WTC11 (cell line): ENCODE results near the gene XAGE2. TPM values are rescaled to one million over a fixed set of nuclear protein-coding genes. Genes with fewer than 3 reads are reported as not detected.

Experiments used
- ATAC-seq: fragments of 200-7000 bp; cut with Tn5 transposase; 2 replicates; pipeline ENCODE4 v1.10.0; 2021; ENCODE audit warnings: mild to moderate bottlenecking, moderate library complexity
- CTCF ChIA-PET: fragments of 300-600 bp; sonication (Branson Sonifier 250); formaldehyde crosslinking; loops from one replicate; lab custom pipeline; 2021; ENCODE audit warnings: antibody characterized with exemption; lab: Charles Lee
- POLR2A ChIA-PET: fragments of 350-600 bp; sonication (Branson Sonifier 250); formaldehyde crosslinking; loops from one replicate; lab custom pipeline; 2021; ENCODE audit warnings: antibody characterized with exemption; lab: Charles Lee
- DNase-seq: peaks from one replicate; pipeline ENCODE4 v3.0.0; 2021; ENCODE audit warnings: low spot score
- H3K27ac Mint-ChIP-seq: 2 replicates; pipeline ENCODE4 v1.8.0; 2021; ENCODE audit warnings: mixed read lengths
- H3K27me3 Mint-ChIP-seq: 2 replicates; pipeline ENCODE4 v1.8.0; 2021; ENCODE audit warnings: low read depth, mild to moderate bottlenecking, moderate library complexity, mixed read lengths
- H3K36me3 Mint-ChIP-seq: 2 replicates; pipeline ENCODE4 v1.8.0; 2021; ENCODE audit warnings: mixed read lengths
- H3K4me1 Mint-ChIP-seq: 2 replicates; pipeline ENCODE4 v1.8.0; 2022; ENCODE audit warnings: mixed read lengths
- H3K4me3 Mint-ChIP-seq: 2 replicates; pipeline ENCODE4 v1.8.0; 2021; ENCODE audit warnings: mild to moderate bottlenecking, moderate library complexity, mixed read lengths
- H3K9me3 Mint-ChIP-seq: 2 replicates; pipeline ENCODE4 v1.8.0; 2021; ENCODE audit warnings: mixed read lengths
- ARID4B ChIP-seq: sonication (generic); formaldehyde crosslinking; IDR thresholded peaks from 2 replicates; pipeline ENCODE4 v1.8.0; 2023; ENCODE audit warnings: missing genetic modification reagents, mild to moderate bottlenecking, borderline replicate concordance
- CREB1 ChIP-seq: sonication (generic); formaldehyde crosslinking; IDR thresholded peaks from 2 replicates; pipeline ENCODE4 v1.8.0; 2023; ENCODE audit warnings: mild to moderate bottlenecking, missing genetic modification reagents
- FOXJ3 ChIP-seq: sonication (generic); formaldehyde crosslinking; IDR thresholded peaks from 2 replicates; pipeline ENCODE4 v1.9.0; 2021; ENCODE audit warnings: missing genetic modification reagents, mild to moderate bottlenecking, borderline replicate concordance
- FOXK1 ChIP-seq: sonication (generic); formaldehyde crosslinking; IDR thresholded peaks from 2 replicates; pipeline ENCODE4 v1.8.0; 2022; ENCODE audit warnings: mild to moderate bottlenecking, moderate library complexity, missing genetic modification reagents
- IRF2 ChIP-seq: sonication (generic); formaldehyde crosslinking; IDR thresholded peaks from 2 replicates; pipeline ENCODE4 v1.8.0; 2022; ENCODE audit warnings: low read depth, missing genetic modification reagents, borderline replicate concordance
- JUN ChIP-seq: sonication (generic); formaldehyde crosslinking; IDR thresholded peaks from 2 replicates; pipeline ENCODE4 v1.8.0; 2023; ENCODE audit warnings: mild to moderate bottlenecking, missing genetic modification reagents
- MAX ChIP-seq: sonication (generic); formaldehyde crosslinking; IDR thresholded peaks from 2 replicates; pipeline ENCODE4 v1.8.0; 2022; ENCODE audit warnings: mild to moderate bottlenecking, missing genetic modification reagents
- MYBL2 ChIP-seq: sonication (generic); formaldehyde crosslinking; IDR thresholded peaks from 2 replicates; pipeline ENCODE4 v1.8.1; 2023; ENCODE audit warnings: mild to moderate bottlenecking, moderate library complexity, missing genetic modification reagents
- NFYB ChIP-seq: sonication (generic); formaldehyde crosslinking; conservative IDR thresholded peaks from 2 replicates; pipeline ENCODE4 v1.8.0; 2022; ENCODE audit warnings: low read depth, missing genetic modification reagents
- NR3C1 ChIP-seq: sonication (generic); formaldehyde crosslinking; conservative IDR thresholded peaks from 2 replicates; pipeline ENCODE4 v1.8.1; 2023; ENCODE audit warnings: low read depth, mild to moderate bottlenecking, missing genetic modification reagents
- SP1 ChIP-seq: sonication (generic); formaldehyde crosslinking; conservative IDR thresholded peaks from 2 replicates; pipeline ENCODE4 v1.8.1; 2022; ENCODE audit warnings: missing genetic modification reagents
- TCF7 ChIP-seq: sonication (generic); formaldehyde crosslinking; IDR thresholded peaks from 2 replicates; pipeline ENCODE4 v1.8.0; 2022; ENCODE audit warnings: mild to moderate bottlenecking, low read depth, missing genetic modification reagents, moderate library complexity
- ZNF423 ChIP-seq: fragments of 250-450 bp; sonication (Bioruptor Pico); IDR thresholded peaks from 2 replicates; pipeline ENCODE4 v2.1.2; 2022; ENCODE audit warnings: mild to moderate bottlenecking, moderate library complexity
- ZNF671 ChIP-seq: fragments of 250-450 bp; sonication (Bioruptor Pico); IDR thresholded peaks from 2 replicates; pipeline ENCODE4 v1.8.0; 2021; ENCODE audit warnings: mild to moderate bottlenecking
- total RNA-seq: library from RNA; stranded (reverse); gene quantifications from 3 replicates; pipeline ENCODE4 v1.2.3, GENCODE V29; 2021
- TF ChIP-seq, protein P1 (sequence below): sonication (generic); formaldehyde crosslinking; conservative IDR thresholded peaks from 2 replicates; pipeline ENCODE4 v1.8.1; 2023; ENCODE audit warnings: mild to moderate bottlenecking, low read depth, missing genetic modification reagents, moderate library complexity
- TF ChIP-seq, protein P2 (sequence below): sonication (generic); formaldehyde crosslinking; IDR thresholded peaks from 2 replicates; pipeline ENCODE4 v1.8.1; 2023; ENCODE audit warnings: mild to moderate bottlenecking, missing genetic modification reagents, moderate library complexity
- TF ChIP-seq, protein P3 (sequence below): fragments of 200-600 bp; IDR thresholded peaks from 2 replicates; pipeline ENCODE4 v1.8.0; 2022; ENCODE audit warnings: antibody characterized with exemption
- TF ChIP-seq, protein P4 (sequence below): sonication (generic); formaldehyde crosslinking; IDR thresholded peaks from 2 replicates; pipeline ENCODE4 v1.8.1; 2023; ENCODE audit warnings: mild to moderate bottlenecking, moderate library complexity, missing genetic modification reagents

The XAGE2 gene
- total RNA-seq, 1 experiment from 2014 or later = not detected

DNA sequence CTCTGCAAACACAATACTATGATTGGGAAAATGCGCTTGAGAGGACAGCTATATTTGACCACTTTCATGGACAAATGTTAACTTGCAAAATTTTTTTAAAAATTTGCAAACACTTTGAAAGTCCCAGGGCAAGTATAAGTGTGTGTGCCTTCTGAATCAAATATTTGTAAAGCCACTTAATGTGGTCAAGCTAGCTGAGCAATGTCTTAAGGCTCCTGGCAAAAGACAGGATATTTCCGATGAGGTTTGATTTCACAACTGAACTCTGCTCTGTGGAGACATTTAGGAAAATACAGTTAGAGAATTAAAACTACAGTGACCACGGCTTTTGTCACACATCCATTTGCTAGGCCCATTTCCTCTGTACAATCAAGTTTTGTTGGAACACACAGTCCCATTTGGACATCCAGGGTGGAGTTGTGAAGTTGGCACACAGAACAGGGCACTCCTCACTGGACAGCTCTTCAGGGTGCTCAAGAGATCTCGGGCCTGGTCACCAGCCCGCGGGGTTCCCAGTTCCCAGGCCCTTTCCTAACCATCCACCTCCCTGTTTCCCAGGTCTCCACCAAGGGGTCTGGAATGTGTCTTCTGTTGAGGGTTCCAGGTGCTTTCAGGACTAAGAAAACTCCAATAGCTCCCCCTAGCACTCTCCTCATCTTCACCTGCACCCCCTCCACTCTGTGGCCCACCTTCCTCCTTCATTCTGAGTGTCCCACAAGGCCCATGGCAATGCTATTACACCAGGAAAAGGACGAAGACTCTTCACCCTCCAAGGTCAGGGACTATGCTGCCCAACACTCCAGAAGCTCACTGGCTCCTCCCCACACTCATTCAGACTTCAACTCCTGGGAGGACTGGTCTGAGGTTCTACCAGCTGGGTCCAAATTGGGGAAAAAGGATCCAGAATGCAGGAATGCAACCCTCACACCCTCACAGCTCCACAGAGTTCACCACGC lies 41.9 kb downstream of the XAGE2 start:
- CTCF ChIA-PET = no interaction called here
- POLR2A ChIA-PET = no interaction called here
- H3K4me3 Mint-ChIP-seq = no peak overlapping the region
- H3K27ac Mint-ChIP-seq = no peak overlapping the region
- H3K4me1 Mint-ChIP-seq = no peaks in the 10 kb centered on the region
- H3K36me3 Mint-ChIP-seq = no peaks in the 10 kb centered on the region
- no peak for DNase-seq
- H3K9me3 Mint-ChIP-seq = no peaks in the 10 kb centered on the region
- no peak for ATAC-seq
- H3K27me3 Mint-ChIP-seq = no peaks in the 10 kb centered on the region; the same call in 1 of the 2 replicates
- no peak for TF ChIP-seq MAX (CRISPR knock-in tag)
- TF ChIP-seq, protein P1, sequence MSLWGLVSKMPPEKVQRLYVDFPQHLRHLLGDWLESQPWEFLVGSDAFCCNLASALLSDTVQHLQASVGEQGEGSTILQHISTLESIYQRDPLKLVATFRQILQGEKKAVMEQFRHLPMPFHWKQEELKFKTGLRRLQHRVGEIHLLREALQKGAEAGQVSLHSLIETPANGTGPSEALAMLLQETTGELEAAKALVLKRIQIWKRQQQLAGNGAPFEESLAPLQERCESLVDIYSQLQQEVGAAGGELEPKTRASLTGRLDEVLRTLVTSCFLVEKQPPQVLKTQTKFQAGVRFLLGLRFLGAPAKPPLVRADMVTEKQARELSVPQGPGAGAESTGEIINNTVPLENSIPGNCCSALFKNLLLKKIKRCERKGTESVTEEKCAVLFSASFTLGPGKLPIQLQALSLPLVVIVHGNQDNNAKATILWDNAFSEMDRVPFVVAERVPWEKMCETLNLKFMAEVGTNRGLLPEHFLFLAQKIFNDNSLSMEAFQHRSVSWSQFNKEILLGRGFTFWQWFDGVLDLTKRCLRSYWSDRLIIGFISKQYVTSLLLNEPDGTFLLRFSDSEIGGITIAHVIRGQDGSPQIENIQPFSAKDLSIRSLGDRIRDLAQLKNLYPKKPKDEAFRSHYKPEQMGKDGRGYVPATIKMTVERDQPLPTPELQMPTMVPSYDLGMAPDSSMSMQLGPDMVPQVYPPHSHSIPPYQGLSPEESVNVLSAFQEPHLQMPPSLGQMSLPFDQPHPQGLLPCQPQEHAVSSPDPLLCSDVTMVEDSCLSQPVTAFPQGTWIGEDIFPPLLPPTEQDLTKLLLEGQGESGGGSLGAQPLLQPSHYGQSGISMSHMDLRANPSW (CRISPR knock-in tag) = no peak
- TF ChIP-seq TCF7 = no peak
- TF ChIP-seq, protein P2, sequence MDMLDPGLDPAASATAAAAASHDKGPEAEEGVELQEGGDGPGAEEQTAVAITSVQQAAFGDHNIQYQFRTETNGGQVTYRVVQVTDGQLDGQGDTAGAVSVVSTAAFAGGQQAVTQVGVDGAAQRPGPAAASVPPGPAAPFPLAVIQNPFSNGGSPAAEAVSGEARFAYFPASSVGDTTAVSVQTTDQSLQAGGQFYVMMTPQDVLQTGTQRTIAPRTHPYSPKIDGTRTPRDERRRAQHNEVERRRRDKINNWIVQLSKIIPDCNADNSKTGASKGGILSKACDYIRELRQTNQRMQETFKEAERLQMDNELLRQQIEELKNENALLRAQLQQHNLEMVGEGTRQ (CRISPR knock-in tag) = no peak
- no peak for TF ChIP-seq NR3C1 (CRISPR knock-in tag)
- no peak for TF ChIP-seq ZNF671 (CRISPR knock-in tag)
- TF ChIP-seq ARID4B = no peak
- no peak for TF ChIP-seq SP1 (CRISPR knock-in tag)
- TF ChIP-seq CREB1 = no peak
- TF ChIP-seq NFYB (CRISPR knock-in tag) = no peak
- TF ChIP-seq JUN (CRISPR knock-in tag) = no peak
- no peak for TF ChIP-seq FOXK1
- TF ChIP-seq, protein P3, sequence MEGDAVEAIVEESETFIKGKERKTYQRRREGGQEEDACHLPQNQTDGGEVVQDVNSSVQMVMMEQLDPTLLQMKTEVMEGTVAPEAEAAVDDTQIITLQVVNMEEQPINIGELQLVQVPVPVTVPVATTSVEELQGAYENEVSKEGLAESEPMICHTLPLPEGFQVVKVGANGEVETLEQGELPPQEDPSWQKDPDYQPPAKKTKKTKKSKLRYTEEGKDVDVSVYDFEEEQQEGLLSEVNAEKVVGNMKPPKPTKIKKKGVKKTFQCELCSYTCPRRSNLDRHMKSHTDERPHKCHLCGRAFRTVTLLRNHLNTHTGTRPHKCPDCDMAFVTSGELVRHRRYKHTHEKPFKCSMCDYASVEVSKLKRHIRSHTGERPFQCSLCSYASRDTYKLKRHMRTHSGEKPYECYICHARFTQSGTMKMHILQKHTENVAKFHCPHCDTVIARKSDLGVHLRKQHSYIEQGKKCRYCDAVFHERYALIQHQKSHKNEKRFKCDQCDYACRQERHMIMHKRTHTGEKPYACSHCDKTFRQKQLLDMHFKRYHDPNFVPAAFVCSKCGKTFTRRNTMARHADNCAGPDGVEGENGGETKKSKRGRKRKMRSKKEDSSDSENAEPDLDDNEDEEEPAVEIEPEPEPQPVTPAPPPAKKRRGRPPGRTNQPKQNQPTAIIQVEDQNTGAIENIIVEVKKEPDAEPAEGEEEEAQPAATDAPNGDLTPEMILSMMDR = no peak
- TF ChIP-seq ZNF423 = no peak
- TF ChIP-seq FOXJ3 (CRISPR knock-in tag) = no peak
- no peak for TF ChIP-seq MYBL2 (CRISPR knock-in tag)
- TF ChIP-seq, protein P4, sequence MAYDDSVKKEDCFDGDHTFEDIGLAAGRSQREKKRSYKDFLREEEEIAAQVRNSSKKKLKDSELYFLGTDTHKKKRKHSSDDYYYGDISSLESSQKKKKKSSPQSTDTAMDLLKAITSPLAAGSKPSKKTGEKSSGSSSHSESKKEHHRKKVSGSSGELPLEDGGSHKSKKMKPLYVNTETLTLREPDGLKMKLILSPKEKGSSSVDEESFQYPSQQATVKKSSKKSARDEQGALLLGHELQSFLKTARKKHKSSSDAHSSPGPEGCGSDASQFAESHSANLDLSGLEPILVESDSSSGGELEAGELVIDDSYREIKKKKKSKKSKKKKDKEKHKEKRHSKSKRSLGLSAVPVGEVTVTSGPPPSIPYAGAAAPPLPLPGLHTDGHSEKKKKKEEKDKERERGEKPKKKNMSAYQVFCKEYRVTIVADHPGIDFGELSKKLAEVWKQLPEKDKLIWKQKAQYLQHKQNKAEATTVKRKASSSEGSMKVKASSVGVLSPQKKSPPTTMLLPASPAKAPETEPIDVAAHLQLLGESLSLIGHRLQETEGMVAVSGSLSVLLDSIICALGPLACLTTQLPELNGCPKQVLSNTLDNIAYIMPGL (CRISPR knock-in tag) = no peak
- no peak for TF ChIP-seq IRF2
